Ishikawa (cell line): ENCODE data around the gene PIGZ.

Source experiments
- CEBPB ChIP-seq: IDR thresholded peaks from 2 replicates; pipeline ENCODE4 v1.6.1; 2012
- CREB1 ChIP-seq: IDR thresholded peaks from 2 replicates; pipeline ENCODE4 v1.6.1; 2012; ENCODE audit warnings: low read depth
- EGR1 ChIP-seq: IDR thresholded peaks from 2 replicates; pipeline ENCODE4 v1.6.1; 2012
- EP300 ChIP-seq: IDR thresholded peaks from 2 replicates; pipeline ENCODE4 v1.6.1; 2012; ENCODE audit warnings: borderline replicate concordance
- FOXM1 ChIP-seq: IDR thresholded peaks from 2 replicates; pipeline ENCODE4 v1.6.1; 2012; ENCODE audit warnings: low read depth, borderline replicate concordance
- NFIC ChIP-seq: IDR thresholded peaks from 2 replicates; pipeline ENCODE4 v1.6.1; 2012
- RAD21 ChIP-seq: IDR thresholded peaks from 2 replicates; pipeline ENCODE4 v1.6.1; 2012; ENCODE audit warnings: low read depth
- TAF1 ChIP-seq: IDR thresholded peaks from 2 replicates; pipeline ENCODE4 v1.6.1; 2012; ENCODE audit warnings: low read depth, mild to moderate bottlenecking
- TCF12 ChIP-seq: IDR thresholded peaks from 2 replicates; pipeline ENCODE4 v1.6.1; 2012; ENCODE audit warnings: low read depth
- TEAD4 ChIP-seq: IDR thresholded peaks from 2 replicates; pipeline ENCODE4 v1.6.1; 2012
- YY1 ChIP-seq: IDR thresholded peaks from 2 replicates; pipeline ENCODE4 v1.6.1; 2012; ENCODE audit warnings: low read depth
- ZBTB7A ChIP-seq: IDR thresholded peaks from 2 replicates; pipeline ENCODE4 v1.6.1; 2012; ENCODE audit warnings: low read depth
- TF ChIP-seq, protein P1 (sequence below): IDR thresholded peaks from 2 replicates; pipeline ENCODE4 v1.6.1; 2012
- TF ChIP-seq, protein P2 (sequence below): IDR thresholded peaks from 2 replicates; pipeline ENCODE4 v1.6.1; 2012; ENCODE audit warnings: low read depth, mild to moderate bottlenecking
- TF ChIP-seq, protein P3 (sequence below): IDR thresholded peaks from 2 replicates; pipeline ENCODE4 v1.6.1; 2012

The PIGZ gene

DNA sequence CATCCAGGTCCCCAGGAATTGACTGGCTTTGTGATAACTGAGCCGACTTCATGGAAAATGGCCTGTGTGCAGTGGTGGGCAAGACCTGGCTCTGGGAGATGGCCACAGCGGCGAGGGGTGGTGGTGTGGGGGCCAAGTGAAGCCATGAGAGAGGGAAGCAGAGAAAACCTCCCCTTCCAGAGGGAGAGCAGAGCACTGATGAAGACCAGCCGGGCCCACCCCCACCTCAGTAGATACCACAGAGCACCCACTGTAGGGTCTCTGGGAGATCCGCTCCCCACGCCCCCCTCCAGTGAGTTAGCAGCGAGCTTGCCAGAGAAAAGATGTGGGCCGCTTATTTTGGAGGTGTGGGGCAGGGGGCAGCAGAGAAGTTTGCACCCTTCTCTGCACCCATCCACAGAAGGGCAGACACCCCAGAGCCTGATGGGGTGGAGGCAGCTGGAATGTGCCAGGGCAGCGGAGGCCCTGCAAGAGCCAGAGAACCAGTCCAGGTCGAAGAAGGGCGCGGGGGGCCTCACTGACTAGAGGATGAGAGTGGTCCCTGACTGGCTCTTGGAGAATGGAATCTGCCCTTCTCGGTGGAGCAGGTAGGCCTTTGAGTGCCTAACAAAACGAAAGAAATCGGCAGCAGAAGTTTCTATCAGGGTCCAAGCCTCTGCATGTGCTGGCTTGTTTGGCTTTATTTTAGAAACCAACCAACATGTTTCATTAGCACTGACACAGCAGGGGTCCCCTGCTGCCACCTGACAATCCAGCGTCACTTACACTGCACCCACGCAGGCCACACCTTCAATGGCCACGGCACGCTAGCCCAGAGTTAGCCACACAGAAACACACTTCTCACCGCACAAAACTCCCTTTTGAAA, 32.7 kb upstream of the PIGZ start:
- TF ChIP-seq ZBTB7A (peak; percentile 29; the same call in 1 of the 2 replicates), EGR1 (peak; percentile 77), TEAD4 (no peak)
- TF ChIP-seq, protein P1, sequence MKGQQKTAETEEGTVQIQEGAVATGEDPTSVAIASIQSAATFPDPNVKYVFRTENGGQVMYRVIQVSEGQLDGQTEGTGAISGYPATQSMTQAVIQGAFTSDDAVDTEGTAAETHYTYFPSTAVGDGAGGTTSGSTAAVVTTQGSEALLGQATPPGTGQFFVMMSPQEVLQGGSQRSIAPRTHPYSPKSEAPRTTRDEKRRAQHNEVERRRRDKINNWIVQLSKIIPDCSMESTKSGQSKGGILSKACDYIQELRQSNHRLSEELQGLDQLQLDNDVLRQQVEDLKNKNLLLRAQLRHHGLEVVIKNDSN, result peak; percentile 36; the same call in 1 of the 2 replicates
- TF ChIP-seq, protein P2, sequence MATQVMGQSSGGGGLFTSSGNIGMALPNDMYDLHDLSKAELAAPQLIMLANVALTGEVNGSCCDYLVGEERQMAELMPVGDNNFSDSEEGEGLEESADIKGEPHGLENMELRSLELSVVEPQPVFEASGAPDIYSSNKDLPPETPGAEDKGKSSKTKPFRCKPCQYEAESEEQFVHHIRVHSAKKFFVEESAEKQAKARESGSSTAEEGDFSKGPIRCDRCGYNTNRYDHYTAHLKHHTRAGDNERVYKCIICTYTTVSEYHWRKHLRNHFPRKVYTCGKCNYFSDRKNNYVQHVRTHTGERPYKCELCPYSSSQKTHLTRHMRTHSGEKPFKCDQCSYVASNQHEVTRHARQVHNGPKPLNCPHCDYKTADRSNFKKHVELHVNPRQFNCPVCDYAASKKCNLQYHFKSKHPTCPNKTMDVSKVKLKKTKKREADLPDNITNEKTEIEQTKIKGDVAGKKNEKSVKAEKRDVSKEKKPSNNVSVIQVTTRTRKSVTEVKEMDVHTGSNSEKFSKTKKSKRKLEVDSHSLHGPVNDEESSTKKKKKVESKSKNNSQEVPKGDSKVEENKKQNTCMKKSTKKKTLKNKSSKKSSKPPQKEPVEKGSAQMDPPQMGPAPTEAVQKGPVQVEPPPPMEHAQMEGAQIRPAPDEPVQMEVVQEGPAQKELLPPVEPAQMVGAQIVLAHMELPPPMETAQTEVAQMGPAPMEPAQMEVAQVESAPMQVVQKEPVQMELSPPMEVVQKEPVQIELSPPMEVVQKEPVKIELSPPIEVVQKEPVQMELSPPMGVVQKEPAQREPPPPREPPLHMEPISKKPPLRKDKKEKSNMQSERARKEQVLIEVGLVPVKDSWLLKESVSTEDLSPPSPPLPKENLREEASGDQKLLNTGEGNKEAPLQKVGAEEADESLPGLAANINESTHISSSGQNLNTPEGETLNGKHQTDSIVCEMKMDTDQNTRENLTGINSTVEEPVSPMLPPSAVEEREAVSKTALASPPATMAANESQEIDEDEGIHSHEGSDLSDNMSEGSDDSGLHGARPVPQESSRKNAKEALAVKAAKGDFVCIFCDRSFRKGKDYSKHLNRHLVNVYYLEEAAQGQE, result no peak
- TF ChIP-seq, protein P3, sequence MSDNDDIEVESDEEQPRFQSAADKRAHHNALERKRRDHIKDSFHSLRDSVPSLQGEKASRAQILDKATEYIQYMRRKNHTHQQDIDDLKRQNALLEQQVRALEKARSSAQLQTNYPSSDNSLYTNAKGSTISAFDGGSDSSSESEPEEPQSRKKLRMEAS, result no peak

DNA sequence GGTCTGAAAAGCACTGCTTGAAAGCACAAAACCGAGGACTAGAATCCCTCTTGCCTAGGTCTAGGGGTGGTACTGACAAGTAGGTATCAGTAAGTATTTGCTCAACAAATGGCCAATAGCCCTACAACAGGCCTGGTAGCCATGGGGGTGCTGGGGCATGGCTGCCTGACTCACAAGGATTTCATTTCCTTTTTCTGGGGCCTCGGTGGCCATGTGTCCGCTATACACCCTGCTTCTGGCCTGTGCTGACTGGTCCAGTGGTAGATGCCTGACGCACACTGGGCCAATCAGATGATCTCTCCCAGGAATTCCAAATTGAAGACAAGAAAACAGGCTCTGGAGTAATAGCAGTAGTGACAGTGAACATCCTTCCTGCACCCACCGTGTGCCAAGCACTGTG, 31.6 kb upstream of the PIGZ start:
- TF ChIP-seq RAD21, result no peak
- TF ChIP-seq, protein P2, result no peak
- no peak for TF ChIP-seq CEBPB

DNA sequence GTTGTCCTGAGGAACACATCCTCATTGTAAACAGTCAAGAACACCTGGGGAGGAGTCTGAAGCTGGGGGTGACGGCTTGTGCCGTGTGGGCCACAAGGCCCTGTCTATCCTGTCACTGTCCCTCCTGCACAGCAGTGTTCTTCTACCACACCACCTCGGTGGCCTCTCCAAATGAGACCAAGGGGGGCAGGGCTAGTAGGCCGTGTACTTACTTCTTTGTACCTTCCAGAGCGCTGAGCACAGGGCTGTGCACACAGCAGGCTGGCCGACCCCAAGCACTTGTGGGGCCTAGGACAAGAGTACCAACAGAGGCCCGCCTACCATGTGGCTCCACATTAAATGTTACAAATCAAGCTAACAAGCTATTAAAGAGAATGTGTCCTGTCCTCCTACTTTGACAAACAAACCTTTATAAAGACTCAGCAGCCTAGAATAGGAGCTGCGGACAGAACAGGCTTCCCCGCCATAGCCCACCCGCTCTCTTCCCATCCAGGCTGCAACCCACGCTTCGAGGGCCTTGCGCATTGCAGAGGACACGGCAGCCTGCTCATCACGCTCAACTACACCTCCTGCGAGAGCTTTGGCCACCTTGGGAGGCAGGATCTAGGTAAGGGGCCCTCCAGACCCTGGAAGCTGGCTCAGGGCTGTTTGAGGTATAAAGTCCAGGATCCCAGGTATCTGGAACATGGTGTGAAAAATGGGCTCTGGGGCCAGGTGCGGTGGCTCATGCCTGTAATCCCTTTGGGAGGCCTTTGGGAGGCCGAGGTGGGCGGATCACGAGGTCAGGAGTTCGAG, 30.5 kb upstream of the PIGZ start:
- TF ChIP-seq NFIC (no peak), EGR1 (no peak), FOXM1 (no peak)
- TF ChIP-seq, protein P2, result no peak

DNA sequence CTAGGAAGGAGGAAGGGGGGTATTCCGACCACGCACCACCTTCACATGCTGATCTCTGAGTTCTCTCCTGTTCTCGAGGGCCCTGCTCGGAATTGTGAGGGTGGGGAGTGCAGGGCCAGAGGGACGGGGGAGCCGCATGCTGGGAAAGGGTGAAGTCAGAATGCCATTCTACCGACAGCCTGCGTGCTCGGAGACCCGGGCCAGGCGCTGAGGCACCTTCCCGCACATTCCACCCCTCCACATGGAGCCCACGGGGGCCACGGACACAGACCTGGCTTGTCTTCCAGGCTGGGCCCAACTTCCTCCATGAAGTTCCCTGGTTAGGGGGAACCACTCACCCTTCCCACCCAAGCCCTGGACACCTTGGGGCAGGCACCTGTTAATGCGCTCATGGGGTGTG, 28.7 kb upstream of the PIGZ start:
- TF ChIP-seq EP300 (no peak), YY1 (no peak), TEAD4 (no peak), TAF1 (no peak), RAD21 (no peak), NFIC (no peak), ZBTB7A (no peak), CEBPB (no peak), CREB1 (no peak), TCF12 (no peak), EGR1 (no peak)
- TF ChIP-seq, protein P2, result no peak
- TF ChIP-seq, protein P1, result no peak
- TF ChIP-seq, protein P3, result no peak
